ENCODE measurements around the gene NUDT3. TPM values are rescaled to one million over a fixed set of nuclear protein-coding genes. Genes with fewer than 3 reads are reported as not detected.
A peak's percentile ranks its signal among the peaks of the same experiment; 100 is the strongest.

The NUDT3 gene
- total and polyA plus RNA-seq, 9 of the 15 experiments (the other 6 are each of a cell fraction or from before 2014, with no cell fraction given), result 5.4 to 81.2 (median 56.4) TPM

GRCh38 chr6:34248727-34249468 is 143.6 kb downstream of the NUDT3 start, which contains the start of gene SMIM29 (continued):
- TF ChIP-seq ZNF75A (CRISPR knock-in tag; IDR thresholded peaks at IDR 0.05) (no peak), DEAF1 (CRISPR knock-in tag; IDR thresholded peaks at IDR 0.05) (peak; percentile 99), FOXP1 (CRISPR knock-in tag; IDR thresholded peaks at IDR 0.05) (0 out of 2 replicates have a peak, but pooled peaks have one; percentile 12), TCF7 (IDR thresholded peaks at IDR 0.05; ENCODE audit: borderline replicate concordance) (peak; percentile 87; the same call in 1 of the 2 replicates), XRCC5 (IDR thresholded peaks at IDR 0.05; ENCODE audit: low read depth, low read length) (peak; percentile 29; the same call in 1 of the 2 replicates), BRD4 (IDR thresholded peaks at IDR 0.05) (no peak), FOXP4 (CRISPR knock-in tag; IDR thresholded peaks at IDR 0.05; ENCODE audit: borderline replicate concordance) (peak; percentile 86; the same call in 1 of the 2 replicates), MAZ (CRISPR knock-in tag; conservative IDR thresholded peaks at IDR 0.05 in 1 of 2, IDR thresholded peaks at IDR 0.05 in 1 of 2) (peak; percentile 88 to 92), TGIF2 (CRISPR knock-in tag; IDR thresholded peaks at IDR 0.05) (0 out of 2 replicates have a peak, but pooled peaks have one; percentile 18), ATF1 (CRISPR knock-in tag; IDR thresholded peaks at IDR 0.05) (0 out of 2 replicates have a peak, but pooled peaks have one; percentile 11), ATF1 (tag; IDR thresholded peaks at IDR 0.05) (peak; percentile 71), ZNF639 (CRISPR knock-in tag; conservative IDR thresholded peaks at IDR 0.05 in 1 of 2, IDR thresholded peaks at IDR 0.05 in 1 of 2) (peak in 1 of 2 experiments; percentile 62; a peak in 2 of 4 replicates)
- TF ChIP-seq, protein P1, sequence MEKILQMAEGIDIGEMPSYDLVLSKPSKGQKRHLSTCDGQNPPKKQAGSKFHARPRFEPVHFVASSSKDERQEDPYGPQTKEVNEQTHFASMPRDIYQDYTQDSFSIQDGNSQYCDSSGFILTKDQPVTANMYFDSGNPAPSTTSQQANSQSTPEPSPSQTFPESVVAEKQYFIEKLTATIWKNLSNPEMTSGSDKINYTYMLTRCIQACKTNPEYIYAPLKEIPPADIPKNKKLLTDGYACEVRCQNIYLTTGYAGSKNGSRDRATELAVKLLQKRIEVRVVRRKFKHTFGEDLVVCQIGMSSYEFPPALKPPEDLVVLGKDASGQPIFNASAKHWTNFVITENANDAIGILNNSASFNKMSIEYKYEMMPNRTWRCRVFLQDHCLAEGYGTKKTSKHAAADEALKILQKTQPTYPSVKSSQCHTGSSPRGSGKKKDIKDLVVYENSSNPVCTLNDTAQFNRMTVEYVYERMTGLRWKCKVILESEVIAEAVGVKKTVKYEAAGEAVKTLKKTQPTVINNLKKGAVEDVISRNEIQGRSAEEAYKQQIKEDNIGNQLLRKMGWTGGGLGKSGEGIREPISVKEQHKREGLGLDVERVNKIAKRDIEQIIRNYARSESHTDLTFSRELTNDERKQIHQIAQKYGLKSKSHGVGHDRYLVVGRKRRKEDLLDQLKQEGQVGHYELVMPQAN (IDR thresholded peaks at IDR 0.05; ENCODE audit: borderline replicate concordance), result peak; percentile 92
- TF ChIP-seq, protein P2, sequence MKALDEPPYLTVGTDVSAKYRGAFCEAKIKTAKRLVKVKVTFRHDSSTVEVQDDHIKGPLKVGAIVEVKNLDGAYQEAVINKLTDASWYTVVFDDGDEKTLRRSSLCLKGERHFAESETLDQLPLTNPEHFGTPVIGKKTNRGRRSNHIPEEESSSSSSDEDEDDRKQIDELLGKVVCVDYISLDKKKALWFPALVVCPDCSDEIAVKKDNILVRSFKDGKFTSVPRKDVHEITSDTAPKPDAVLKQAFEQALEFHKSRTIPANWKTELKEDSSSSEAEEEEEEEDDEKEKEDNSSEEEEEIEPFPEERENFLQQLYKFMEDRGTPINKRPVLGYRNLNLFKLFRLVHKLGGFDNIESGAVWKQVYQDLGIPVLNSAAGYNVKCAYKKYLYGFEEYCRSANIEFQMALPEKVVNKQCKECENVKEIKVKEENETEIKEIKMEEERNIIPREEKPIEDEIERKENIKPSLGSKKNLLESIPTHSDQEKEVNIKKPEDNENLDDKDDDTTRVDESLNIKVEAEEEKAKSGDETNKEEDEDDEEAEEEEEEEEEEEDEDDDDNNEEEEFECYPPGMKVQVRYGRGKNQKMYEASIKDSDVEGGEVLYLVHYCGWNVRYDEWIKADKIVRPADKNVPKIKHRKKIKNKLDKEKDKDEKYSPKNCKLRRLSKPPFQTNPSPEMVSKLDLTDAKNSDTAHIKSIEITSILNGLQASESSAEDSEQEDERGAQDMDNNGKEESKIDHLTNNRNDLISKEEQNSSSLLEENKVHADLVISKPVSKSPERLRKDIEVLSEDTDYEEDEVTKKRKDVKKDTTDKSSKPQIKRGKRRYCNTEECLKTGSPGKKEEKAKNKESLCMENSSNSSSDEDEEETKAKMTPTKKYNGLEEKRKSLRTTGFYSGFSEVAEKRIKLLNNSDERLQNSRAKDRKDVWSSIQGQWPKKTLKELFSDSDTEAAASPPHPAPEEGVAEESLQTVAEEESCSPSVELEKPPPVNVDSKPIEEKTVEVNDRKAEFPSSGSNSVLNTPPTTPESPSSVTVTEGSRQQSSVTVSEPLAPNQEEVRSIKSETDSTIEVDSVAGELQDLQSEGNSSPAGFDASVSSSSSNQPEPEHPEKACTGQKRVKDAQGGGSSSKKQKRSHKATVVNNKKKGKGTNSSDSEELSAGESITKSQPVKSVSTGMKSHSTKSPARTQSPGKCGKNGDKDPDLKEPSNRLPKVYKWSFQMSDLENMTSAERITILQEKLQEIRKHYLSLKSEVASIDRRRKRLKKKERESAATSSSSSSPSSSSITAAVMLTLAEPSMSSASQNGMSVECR (CRISPR knock-in tag; IDR thresholded peaks at IDR 0.05), result peak; percentile 91
